ENCODE data around the gene NACC2. TPM values are rescaled to one million over a fixed set of nuclear protein-coding genes. Genes with fewer than 3 reads are reported as not detected.
A peak's percentile ranks its signal among the peaks of the same experiment; 100 is the strongest.

NACC2 gene
- total and polyA plus RNA-seq, 2 donors (not counting 1 experiment from before 2014, with no cell fraction given) = 0.34 to 1.9 TPM

GRCh38 chr9:136133191-136133958 lies 38.3 kb upstream of the NACC2 start:
- peak; percentile 55 for TF ChIP-seq EZH2 (IDR thresholded peaks at IDR 0.05; ENCODE audit: borderline replicate concordance, insufficient read depth, low read depth, low read length, poor library complexity, severe bottlenecking)
- TF ChIP-seq, protein P1, sequence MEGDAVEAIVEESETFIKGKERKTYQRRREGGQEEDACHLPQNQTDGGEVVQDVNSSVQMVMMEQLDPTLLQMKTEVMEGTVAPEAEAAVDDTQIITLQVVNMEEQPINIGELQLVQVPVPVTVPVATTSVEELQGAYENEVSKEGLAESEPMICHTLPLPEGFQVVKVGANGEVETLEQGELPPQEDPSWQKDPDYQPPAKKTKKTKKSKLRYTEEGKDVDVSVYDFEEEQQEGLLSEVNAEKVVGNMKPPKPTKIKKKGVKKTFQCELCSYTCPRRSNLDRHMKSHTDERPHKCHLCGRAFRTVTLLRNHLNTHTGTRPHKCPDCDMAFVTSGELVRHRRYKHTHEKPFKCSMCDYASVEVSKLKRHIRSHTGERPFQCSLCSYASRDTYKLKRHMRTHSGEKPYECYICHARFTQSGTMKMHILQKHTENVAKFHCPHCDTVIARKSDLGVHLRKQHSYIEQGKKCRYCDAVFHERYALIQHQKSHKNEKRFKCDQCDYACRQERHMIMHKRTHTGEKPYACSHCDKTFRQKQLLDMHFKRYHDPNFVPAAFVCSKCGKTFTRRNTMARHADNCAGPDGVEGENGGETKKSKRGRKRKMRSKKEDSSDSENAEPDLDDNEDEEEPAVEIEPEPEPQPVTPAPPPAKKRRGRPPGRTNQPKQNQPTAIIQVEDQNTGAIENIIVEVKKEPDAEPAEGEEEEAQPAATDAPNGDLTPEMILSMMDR (IDR thresholded peaks at IDR 0.05) = peak; percentile 51
- peak; percentile 68 for ATAC-seq (ENCODE audit: low read depth)
- peaks cover 9 to 18% of the 10 kb centered on the region in 2 donors for H3K4me1 ChIP-seq (ENCODE audit: control insufficient read depth in 2 of 2, insufficient read depth in 2 of 2, low read length in 2 of 2)
- WGBS (ENCODE audit: insufficient coverage) = 4% methylated on average over 56 of the region's 69 CpGs
- DNase-seq = peak; percentile 61
- H3K9me3 ChIP-seq (ENCODE audit: control extremely low read depth in 1 of 3, control insufficient read depth in 2 of 3, insufficient read depth in 1 of 3, low read length in 2 of 3) = peaks cover 0 to 7% (median 0%) of the 10 kb centered on the region in 3 donors
- peaks cover 0 to 48% (median 13%) of the 10 kb centered on the region in 4 experiments for H3K27me3 ChIP-seq (replicated peaks in 1 of 4; ENCODE audit: control extremely low read depth in 1 of 4, control insufficient read depth in 3 of 4, insufficient read depth in 4 of 4, low read length in 3 of 4)
- H3K36me3 ChIP-seq (replicated peaks in 1 of 2; ENCODE audit: control extremely low read depth in 1 of 2, control insufficient read depth in 1 of 2, extremely low read depth in 1 of 2, insufficient read depth in 2 of 2, low read length in 1 of 2) = no peaks in the 10 kb centered on the region
- H2AFZ ChIP-seq (ENCODE audit: insufficient read depth, low read depth, low read length, poor library complexity, severe bottlenecking) = peak overlapping the region; percentile 58
- H3K27ac ChIP-seq (ENCODE audit: low read length in 2 of 2) = no peak overlapping the region
- H3K79me2 ChIP-seq (ENCODE audit: control insufficient read depth, insufficient read depth, low read length) = no peaks in the 10 kb centered on the region
- ChIA-PET POLR2A (no interaction called here), CTCF (interaction anchor here (1.0 to 4.0 kb wide), 6 partner anchors 9 to 230 kb away, joined by 3 to 25 read pairs (median 6); partner anchors contain the start of gene DNLZ)
- H3K9me3 Mint-ChIP-seq (ENCODE audit: insufficient read depth) = no peaks in the 10 kb centered on the region
- no peak overlapping the region for H3K27ac Mint-ChIP-seq
- H3K4me2 ChIP-seq (replicated peaks; ENCODE audit: low read depth, low read length, poor library complexity, severe bottlenecking) = peak overlapping the region; percentile 86
- no peaks in the 10 kb centered on the region for H4K20me1 ChIP-seq (ENCODE audit: control insufficient read depth, insufficient read depth, low read length, poor library complexity, severe bottlenecking)
- intact Hi-C loops (cut with micrococcal nuclease) = loop anchor here (1.0 kb wide), 1 partner anchor 150 kb away; no protein-coding TSS in a partner anchor
- H3K4me3 ChIP-seq (ENCODE audit: control extremely low read depth in 1 of 5, extremely low read depth in 1 of 5, insufficient read depth in 1 of 5, low read depth in 2 of 5, low read length in 4 of 5) = peak overlapping the region in 4 of 5 experiments; percentile 11 to 56 (median 42)
- peak overlapping the region; percentile 51 for H3K9ac ChIP-seq (ENCODE audit: low read length)
- peaks cover 40% of the 10 kb centered on the region for H3K27me3 Mint-ChIP-seq
- H3K4me3 Mint-ChIP-seq = peak overlapping the region; percentile 64
- H3K4me1 Mint-ChIP-seq = peaks cover 10% of the 10 kb centered on the region
